ENCODE data around the gene ABHD14A.

- TF ChIP-seq CTCF (IDR thresholded peaks at IDR 0.05; ENCODE audit: low read length), result no peak
- TF ChIP-seq EZH2 (optimal IDR thresholded peaks at IDR 0.05; ENCODE audit: low read depth, low read length), result no peak
These were observed 30.1 kb downstream of the ABHD14A start for GRCh38 chr3:52004906-52005395.

Measured in MM.1S (cell line).